B cell (primary cell): ENCODE data around the gene HEPACAM.

ENCODE experiments used
- EZH2 ChIP-seq: IDR thresholded peaks from 2 replicates; pipeline ENCODE4 v1.6.1; 2012; ENCODE audit warnings: borderline replicate concordance, low read depth, mild to moderate bottlenecking, moderate library complexity, low read length; ENCODE audit not compliant: insufficient read depth, poor library complexity, severe bottlenecking
- TF ChIP-seq, protein P1 (sequence below): fragments of 200-600 bp; IDR thresholded peaks from one replicate; pipeline ENCODE4 v1.8.0; 2022; ENCODE audit warnings: antibody characterized with exemption, mild to moderate bottlenecking

GRCh38 chr11:124918950-124919349 lies 16.9 kb downstream of the HEPACAM start, which contains the start of gene HEPN1:
- TF ChIP-seq, protein P1, sequence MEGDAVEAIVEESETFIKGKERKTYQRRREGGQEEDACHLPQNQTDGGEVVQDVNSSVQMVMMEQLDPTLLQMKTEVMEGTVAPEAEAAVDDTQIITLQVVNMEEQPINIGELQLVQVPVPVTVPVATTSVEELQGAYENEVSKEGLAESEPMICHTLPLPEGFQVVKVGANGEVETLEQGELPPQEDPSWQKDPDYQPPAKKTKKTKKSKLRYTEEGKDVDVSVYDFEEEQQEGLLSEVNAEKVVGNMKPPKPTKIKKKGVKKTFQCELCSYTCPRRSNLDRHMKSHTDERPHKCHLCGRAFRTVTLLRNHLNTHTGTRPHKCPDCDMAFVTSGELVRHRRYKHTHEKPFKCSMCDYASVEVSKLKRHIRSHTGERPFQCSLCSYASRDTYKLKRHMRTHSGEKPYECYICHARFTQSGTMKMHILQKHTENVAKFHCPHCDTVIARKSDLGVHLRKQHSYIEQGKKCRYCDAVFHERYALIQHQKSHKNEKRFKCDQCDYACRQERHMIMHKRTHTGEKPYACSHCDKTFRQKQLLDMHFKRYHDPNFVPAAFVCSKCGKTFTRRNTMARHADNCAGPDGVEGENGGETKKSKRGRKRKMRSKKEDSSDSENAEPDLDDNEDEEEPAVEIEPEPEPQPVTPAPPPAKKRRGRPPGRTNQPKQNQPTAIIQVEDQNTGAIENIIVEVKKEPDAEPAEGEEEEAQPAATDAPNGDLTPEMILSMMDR = no peak
- no peak for TF ChIP-seq EZH2
